Prostate gland (tissue), 2 donors: ENCODE measurements around the gene WDR64.

Experiments used
- CTCF ChIP-seq, 4 experiments: fragments of 200-600 bp in 2 of 4; fragments of 450-650 bp in 2 of 4; sonication (generic) in 2 of 4; IDR thresholded peaks; 1 replicate in 3 of 4; 2 replicates in 1 of 4; pipeline ENCODE4 v1.5.1; 2016 to 2019; ENCODE audit warnings: antibody characterized with exemption in 4 of 4, mild to moderate bottlenecking in 2 of 4, moderate library complexity in 2 of 4
- POLR2A ChIP-seq: fragments of 450-650 bp; IDR thresholded peaks from one replicate; pipeline ENCODE4 v1.6.1; 2016; ENCODE audit warnings: antibody characterized with exemption, mild to moderate bottlenecking
- POLR2AphosphoS5 ChIP-seq: sonication (generic); formaldehyde crosslinking; IDR thresholded peaks from one replicate; pipeline ENCODE4 v1.6.1; 2017; ENCODE audit warnings: antibody characterized with exemption

GRCh38 chr1:241738284-241739078, 86.4 kb downstream of the WDR64 start:
- no peak for TF ChIP-seq CTCF (IDR thresholded peaks at IDR 0.05)
- no peak for TF ChIP-seq POLR2AphosphoS5
- TF ChIP-seq POLR2A, result no peak
